Type B pancreatic cell (in vitro differentiated cells): Measurements from ENCODE around the gene TSC2. TPM values are rescaled to one million over a fixed set of nuclear protein-coding genes. Genes with fewer than 3 reads are reported as not detected.

Experiments
- DNase-seq: peaks from one replicate; pipeline ENCODE4 v3.0.0; 2021; ENCODE audit warnings: mixed read lengths; ENCODE audit not compliant: unreplicated experiment; ENCODE audit errors: extremely low spot score
- H3K27ac Mint-ChIP-seq: 2 replicates; pipeline ENCODE4 v1.8.0; 2021; ENCODE audit warnings: mild to moderate bottlenecking, mixed read lengths
- H3K27me3 Mint-ChIP-seq: 2 replicates; pipeline ENCODE4 v1.8.0; 2021; ENCODE audit warnings: mixed read lengths
- H3K36me3 Mint-ChIP-seq: 2 replicates; pipeline ENCODE4 v1.8.0; 2021; ENCODE audit warnings: mixed read lengths
- H3K4me1 Mint-ChIP-seq: one replicate; pipeline ENCODE4 v1.8.0; 2021; ENCODE audit warnings: mixed read lengths; ENCODE audit not compliant: unreplicated experiment
- H3K4me3 Mint-ChIP-seq: 2 replicates; pipeline ENCODE4 v1.8.0; 2021; ENCODE audit warnings: mild to moderate bottlenecking, mixed read lengths
- H3K9me3 Mint-ChIP-seq: 2 replicates; pipeline ENCODE4 v1.8.0; 2021; ENCODE audit warnings: mixed read lengths
- total RNA-seq: library from RNA; stranded (reverse); gene quantifications from 2 replicates; pipeline ENCODE4 v1.2.1, GENCODE V29; 2021; ENCODE audit warnings: low replicate concordance
- TF ChIP-seq, protein P1 (sequence below): fragments of 200-600 bp; sonication (generic); conservative IDR thresholded peaks from 2 replicates; pipeline ENCODE4 v1.5.0; 2021; ENCODE audit warnings: antibody characterized with exemption, mild to moderate bottlenecking

The TSC2 gene
- total RNA-seq, 1 donor from 2014 or later = 208 TPM

DNA sequence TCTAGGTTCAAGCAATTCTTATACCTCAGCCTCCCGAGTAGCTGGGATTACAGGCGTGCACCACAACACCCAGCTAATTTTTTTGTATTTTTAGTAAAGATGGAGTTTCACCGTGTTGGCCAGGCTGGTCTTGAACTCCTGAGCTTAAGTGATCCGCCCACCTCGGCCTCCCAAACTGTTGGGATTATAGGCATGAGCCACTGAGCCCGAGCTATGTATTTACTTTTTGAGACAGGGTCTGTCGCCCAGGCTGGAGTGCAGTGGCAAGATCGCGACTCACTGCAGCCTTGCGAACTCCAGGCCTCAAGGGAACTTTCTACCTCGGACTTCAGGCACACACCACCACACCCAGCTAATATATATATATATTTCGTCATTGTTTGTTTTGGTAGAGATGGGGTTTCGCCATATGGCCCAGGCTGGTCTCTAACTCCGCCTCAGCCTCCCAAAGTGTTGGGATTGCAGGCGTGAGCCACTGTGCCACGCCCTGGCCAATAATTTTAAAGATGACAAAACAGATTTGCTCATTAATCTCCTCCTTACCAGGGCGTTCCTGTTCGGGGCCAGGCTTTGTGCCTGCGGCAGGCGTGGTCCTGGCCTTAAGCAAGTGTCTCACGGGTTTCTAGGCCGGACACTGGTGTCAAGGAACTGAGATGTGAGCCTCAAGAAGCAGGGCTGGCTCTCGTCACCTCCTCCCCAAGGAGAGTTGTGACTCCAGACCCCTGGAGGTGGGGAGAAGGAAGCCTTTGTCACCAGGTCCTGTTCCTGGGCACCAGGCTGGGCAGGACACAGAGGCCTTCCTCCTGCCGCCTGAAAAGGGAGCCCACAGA lies 32.5 kb upstream of the TSC2 start:
- peak overlapping the region; percentile 17 for H3K4me3 Mint-ChIP-seq
- peaks cover 13% of the 10 kb centered on the region for H3K27me3 Mint-ChIP-seq
- no peaks in the 10 kb centered on the region for H3K36me3 Mint-ChIP-seq
- H3K27ac Mint-ChIP-seq = peak overlapping the region; percentile 84
- H3K9me3 Mint-ChIP-seq = no peaks in the 10 kb centered on the region
- H3K4me1 Mint-ChIP-seq = peaks cover 10% of the 10 kb centered on the region
- no peak for DNase-seq
- TF ChIP-seq, protein P1, sequence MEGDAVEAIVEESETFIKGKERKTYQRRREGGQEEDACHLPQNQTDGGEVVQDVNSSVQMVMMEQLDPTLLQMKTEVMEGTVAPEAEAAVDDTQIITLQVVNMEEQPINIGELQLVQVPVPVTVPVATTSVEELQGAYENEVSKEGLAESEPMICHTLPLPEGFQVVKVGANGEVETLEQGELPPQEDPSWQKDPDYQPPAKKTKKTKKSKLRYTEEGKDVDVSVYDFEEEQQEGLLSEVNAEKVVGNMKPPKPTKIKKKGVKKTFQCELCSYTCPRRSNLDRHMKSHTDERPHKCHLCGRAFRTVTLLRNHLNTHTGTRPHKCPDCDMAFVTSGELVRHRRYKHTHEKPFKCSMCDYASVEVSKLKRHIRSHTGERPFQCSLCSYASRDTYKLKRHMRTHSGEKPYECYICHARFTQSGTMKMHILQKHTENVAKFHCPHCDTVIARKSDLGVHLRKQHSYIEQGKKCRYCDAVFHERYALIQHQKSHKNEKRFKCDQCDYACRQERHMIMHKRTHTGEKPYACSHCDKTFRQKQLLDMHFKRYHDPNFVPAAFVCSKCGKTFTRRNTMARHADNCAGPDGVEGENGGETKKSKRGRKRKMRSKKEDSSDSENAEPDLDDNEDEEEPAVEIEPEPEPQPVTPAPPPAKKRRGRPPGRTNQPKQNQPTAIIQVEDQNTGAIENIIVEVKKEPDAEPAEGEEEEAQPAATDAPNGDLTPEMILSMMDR = no peak

DNA sequence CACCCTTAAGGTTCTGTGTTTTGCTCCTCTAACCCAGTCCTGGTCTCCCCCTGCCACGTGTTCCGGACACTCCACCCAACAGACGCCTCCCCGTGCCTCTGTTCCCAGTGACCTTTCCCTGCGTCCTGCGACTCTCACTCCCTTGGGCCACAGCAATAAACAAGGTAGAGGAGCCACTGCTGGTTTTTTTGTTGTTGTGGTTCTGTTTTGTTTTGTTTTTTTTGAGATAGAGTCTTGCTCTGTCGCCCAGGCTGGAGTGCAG lies 31.9 kb upstream of the TSC2 start:
- Mint-ChIP-seq H3K36me3 (no peaks in the 10 kb centered on the region), H3K9me3 (no peaks in the 10 kb centered on the region), H3K4me3 (no peak overlapping the region), H3K4me1 (peaks cover 8% of the 10 kb centered on the region), H3K27me3 (peaks cover 19% of the 10 kb centered on the region), H3K27ac (peak overlapping the region; percentile 84)
- DNase-seq = no peak
- TF ChIP-seq, protein P1 = no peak

- Mint-ChIP-seq H3K4me3 (no peak overlapping the region), H3K36me3 (no peaks in the 10 kb centered on the region), H3K27ac (peak overlapping the region; percentile 84), H3K4me1 (peaks cover 8% of the 10 kb centered on the region), H3K27me3 (peaks cover 24% of the 10 kb centered on the region), H3K9me3 (no peaks in the 10 kb centered on the region)
- DNase-seq = no peak
- TF ChIP-seq, protein P1 = peak; percentile 68
Observed at GRCh38 chr16:2016407-2016922, 31.3 kb upstream of the TSC2 start.

DNA sequence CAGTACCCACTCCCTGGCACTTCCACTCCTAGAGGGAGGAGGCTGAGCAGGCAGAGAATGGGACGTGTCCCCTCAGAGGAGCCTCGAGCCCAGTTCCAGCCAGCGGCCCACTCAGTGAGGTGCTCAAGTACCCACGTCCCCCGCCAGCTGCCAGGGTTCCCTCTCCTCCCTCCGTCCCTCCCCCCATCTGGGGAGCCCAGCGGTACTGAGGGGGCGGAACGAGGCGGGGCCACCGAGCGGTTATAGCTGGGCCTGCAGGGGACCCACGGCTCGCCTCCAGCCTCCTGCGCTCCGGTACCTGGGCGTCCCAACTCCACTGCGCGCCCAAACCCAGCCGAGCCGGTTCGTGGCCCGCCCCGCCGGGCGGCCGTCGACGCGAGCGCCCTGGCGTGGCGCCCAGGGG lies 28.3 kb upstream of the TSC2 start, which contains the start of gene NPW:
Gene NPW (plus strand): TSS at position 268 of the 403 bp plus-strand sequence.
- Mint-ChIP-seq H3K9me3 (no peaks in the 10 kb centered on the region), H3K4me1 (peaks cover 23% of the 10 kb centered on the region), H3K36me3 (no peaks in the 10 kb centered on the region), H3K27me3 (peaks cover 41% of the 10 kb centered on the region), H3K27ac (no peak within 1 kb of the TSS), H3K4me3 (peak within 1 kb of the TSS; percentile 77)
- DNase-seq = no peak
- TF ChIP-seq, protein P1 = no peak

DNA sequence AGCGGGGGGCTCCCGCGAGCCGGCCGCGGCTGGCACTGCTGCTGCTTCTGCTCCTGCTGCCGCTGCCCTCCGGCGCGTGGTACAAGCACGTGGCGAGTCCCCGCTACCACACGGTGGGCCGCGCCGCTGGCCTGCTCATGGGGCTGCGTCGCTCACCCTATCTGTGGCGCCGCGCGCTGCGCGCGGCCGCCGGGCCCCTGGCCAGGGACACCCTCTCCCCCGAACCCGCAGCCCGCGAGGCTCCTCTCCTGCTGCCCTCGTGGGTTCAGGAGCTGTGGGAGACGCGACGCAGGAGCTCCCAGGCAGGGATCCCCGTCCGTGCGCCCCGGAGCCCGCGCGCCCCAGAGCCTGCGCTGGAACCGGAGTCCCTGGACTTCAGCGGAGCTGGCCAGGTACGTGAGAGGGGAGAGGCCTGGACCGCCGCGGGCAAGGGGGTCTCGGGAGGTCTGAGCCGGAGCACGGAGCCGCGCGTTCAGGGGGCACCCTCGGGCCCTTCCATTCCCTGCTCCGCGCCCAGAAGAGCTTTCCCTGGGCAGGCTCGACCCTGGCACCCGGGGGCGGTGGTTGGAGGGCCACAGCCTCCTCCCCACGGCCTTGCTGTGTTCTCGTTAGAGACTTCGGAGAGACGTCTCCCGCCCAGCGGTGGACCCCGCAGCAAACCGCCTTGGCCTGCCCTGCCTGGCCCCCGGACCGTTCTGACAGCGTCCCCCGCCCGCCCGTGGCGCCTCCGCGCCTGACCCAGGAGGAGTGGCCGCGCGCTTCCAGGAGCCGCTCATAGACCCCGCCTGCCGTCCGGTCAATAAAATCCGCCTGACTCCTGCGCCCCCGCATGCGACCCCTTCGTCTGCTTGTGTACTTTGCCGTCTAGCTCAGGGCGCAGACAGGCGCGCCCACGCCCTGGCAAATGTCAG lies 27.6 kb upstream of the TSC2 start:
- DNase-seq = no peak
- Mint-ChIP-seq H3K4me1 (peaks cover 23% of the 10 kb centered on the region), H3K27ac (no peak overlapping the region), H3K4me3 (peak overlapping the region; percentile 77), H3K27me3 (peaks cover 41% of the 10 kb centered on the region), H3K9me3 (no peaks in the 10 kb centered on the region), H3K36me3 (no peaks in the 10 kb centered on the region)
- TF ChIP-seq, protein P1 = no peak
